HEK293 (cell line): ENCODE data around the gene ADCY7.

ENCODE experiments used
- CTCF ChIA-PET: fragments of 350-600 bp; formaldehyde crosslinking; extraction: SDS; loops from one replicate; lab custom pipeline; 2021; ENCODE audit warnings: antibody characterized with exemption; lab: Yijun Ruan, JAX
- POLR2A ChIA-PET: fragments of 300-600 bp; formaldehyde crosslinking; extraction: SDS; loops from one replicate; lab custom pipeline; 2020; ENCODE audit warnings: antibody characterized with exemption, inconsistent platforms; lab: Yijun Ruan, JAX
- H3K27ac ChIP-seq: fragments of 200-500 bp; sonication (Bioruptor generic); 2 replicates; pipeline ENCODE4 v1.5.1; 2014; ENCODE audit warnings: low read depth, low read length, control low read depth, inconsistent platforms; ENCODE audit errors: extremely low read depth
- H3K36me3 ChIP-seq, 2 experiments: fragments of 200-500 bp in 1 of 2; sonication (Bioruptor generic) in 1 of 2; 1 replicate in 1 of 2; 2 replicates in 1 of 2; pipeline ENCODE4 v1.5.1; 2014 to 2017; ENCODE audit warnings: inconsistent platforms in 2 of 2, low read length in 2 of 2; ENCODE audit not compliant: control insufficient read depth in 2 of 2, insufficient read depth in 1 of 2
- H3K4me1 ChIP-seq: fragments of 200-500 bp; sonication (Bioruptor generic); 2 replicates; pipeline ENCODE4 v1.5.1; 2014; ENCODE audit warnings: mild to moderate bottlenecking, low read length, inconsistent platforms; ENCODE audit not compliant: control insufficient read depth, insufficient read depth
- H3K4me3 ChIP-seq: 2 replicates; pipeline ENCODE4 v1.5.1; 2011; ENCODE audit warnings: low read depth, mild to moderate bottlenecking, control low read depth, low read length, moderate library complexity
- H3K9me3 ChIP-seq: fragments of 200-500 bp; sonication (Bioruptor generic); 2 replicates; pipeline ENCODE4 v1.5.1; 2014; ENCODE audit warnings: low read depth, low read length, inconsistent platforms; ENCODE audit not compliant: control insufficient read depth, insufficient read depth
- HOXA7 ChIP-seq: sonication (generic); formaldehyde crosslinking; IDR thresholded peaks from 2 replicates; pipeline ENCODE4 v1.8.1; 2022; ENCODE audit warnings: missing genetic modification reagents, borderline replicate concordance
- IKZF3 ChIP-seq: fragments of 450-650 bp; IDR thresholded peaks from 2 replicates; pipeline ENCODE4 v1.5.0; 2018; ENCODE audit warnings: missing biosample characterization, mild to moderate bottlenecking, missing genetic modification characterization, moderate library complexity
- KLF10 ChIP-seq: fragments of 450-650 bp; IDR thresholded peaks from 2 replicates; pipeline ENCODE4 v1.5.1; 2018; ENCODE audit warnings: missing biosample characterization, mild to moderate bottlenecking, missing genetic modification characterization
- KLF7 ChIP-seq: fragments of 450-650 bp; formaldehyde crosslinking; IDR thresholded peaks from 2 replicates; pipeline ENCODE4 v1.5.1; 2016; ENCODE audit warnings: missing biosample characterization, missing genetic modification characterization, borderline replicate concordance
- OSR2 ChIP-seq: fragments of 450-650 bp; formaldehyde crosslinking; IDR thresholded peaks from 2 replicates; pipeline ENCODE4 v1.5.1; 2016; ENCODE audit warnings: missing biosample characterization, missing genetic modification characterization
- SALL2 ChIP-seq: fragments of 450-650 bp; formaldehyde crosslinking; IDR thresholded peaks from 2 replicates; pipeline ENCODE4 v1.5.0; 2017; ENCODE audit warnings: missing biosample characterization, mild to moderate bottlenecking, missing genetic modification characterization, borderline replicate concordance
- SCRT1 ChIP-seq: fragments of 450-650 bp; formaldehyde crosslinking; IDR thresholded peaks from 2 replicates; pipeline ENCODE4 v1.5.1; 2016; ENCODE audit warnings: missing biosample characterization, missing genetic modification characterization, borderline replicate concordance
- ZBTB1 ChIP-seq: fragments of 450-650 bp; formaldehyde crosslinking; IDR thresholded peaks from 2 replicates; pipeline ENCODE4 v1.5.1; 2016; ENCODE audit warnings: missing biosample characterization, missing genetic modification characterization
- ZBTB20 ChIP-seq: fragments of 450-650 bp; formaldehyde crosslinking; IDR thresholded peaks from 2 replicates; pipeline ENCODE4 v1.5.1; 2016; ENCODE audit warnings: missing biosample characterization, missing genetic modification characterization
- ZBTB6 ChIP-seq: fragments of 450-650 bp; formaldehyde crosslinking; IDR thresholded peaks from 2 replicates; pipeline ENCODE4 v1.5.1; 2017; ENCODE audit warnings: missing biosample characterization, missing genetic modification characterization
- ZFP37 ChIP-seq: fragments of 450-650 bp; formaldehyde crosslinking; IDR thresholded peaks from 2 replicates; pipeline ENCODE4 v1.5.1; 2016; ENCODE audit warnings: missing biosample characterization, missing genetic modification characterization
- ZNF114 ChIP-seq: fragments of 450-650 bp; formaldehyde crosslinking; IDR thresholded peaks from 2 replicates; pipeline ENCODE4 v1.5.0; 2017; ENCODE audit warnings: missing biosample characterization, missing genetic modification characterization
- ZNF174 ChIP-seq: fragments of 450-650 bp; formaldehyde crosslinking; IDR thresholded peaks from 2 replicates; pipeline ENCODE4 v1.5.0; 2017; ENCODE audit warnings: missing biosample characterization, mild to moderate bottlenecking, missing genetic modification characterization
- ZNF266 ChIP-seq: fragments of 450-650 bp; formaldehyde crosslinking; IDR thresholded peaks from 2 replicates; pipeline ENCODE4 v1.5.1; 2016; ENCODE audit warnings: missing biosample characterization, missing genetic modification characterization, low read depth
- ZNF354C ChIP-seq: fragments of 450-650 bp; formaldehyde crosslinking; IDR thresholded peaks from 2 replicates; pipeline ENCODE4 v1.5.1; 2016; ENCODE audit warnings: missing biosample characterization, missing genetic modification characterization, low read depth, borderline replicate concordance
- ZNF37A ChIP-seq: fragments of 450-650 bp; IDR thresholded peaks from 2 replicates; pipeline ENCODE4 v1.5.1; 2018; ENCODE audit warnings: missing biosample characterization, missing genetic modification characterization
- ZNF398 ChIP-seq: fragments of 450-650 bp; formaldehyde crosslinking; IDR thresholded peaks from 2 replicates; pipeline ENCODE4 v1.5.1; 2017; ENCODE audit warnings: missing biosample characterization, missing genetic modification characterization
- ZNF423 ChIP-seq: fragments of 450-650 bp; formaldehyde crosslinking; IDR thresholded peaks from 2 replicates; pipeline ENCODE4 v1.5.1; 2016; ENCODE audit warnings: missing biosample characterization, missing genetic modification characterization
- ZNF426 ChIP-seq: fragments of 450-650 bp; formaldehyde crosslinking; IDR thresholded peaks from 2 replicates; pipeline ENCODE4 v1.5.1; 2017; ENCODE audit warnings: missing biosample characterization, missing genetic modification characterization, mild to moderate bottlenecking, inconsistent platforms, moderate library complexity
- ZNF510 ChIP-seq: fragments of 450-650 bp; formaldehyde crosslinking; IDR thresholded peaks from 2 replicates; pipeline ENCODE4 v1.5.1; 2018; ENCODE audit warnings: mild to moderate bottlenecking, missing genetic modification characterization, missing biosample characterization; ENCODE audit not compliant: insufficient replicate concordance
- ZNF544 ChIP-seq: fragments of 450-650 bp; formaldehyde crosslinking; IDR thresholded peaks from 2 replicates; pipeline ENCODE4 v1.5.0; 2017; ENCODE audit warnings: missing biosample characterization, missing genetic modification characterization
- ZNF639 ChIP-seq: fragments of 450-650 bp; formaldehyde crosslinking; IDR thresholded peaks from 2 replicates; pipeline ENCODE4 v1.5.1; 2016; ENCODE audit warnings: missing biosample characterization, missing genetic modification characterization
- ZNF654 ChIP-seq: fragments of 450-650 bp; formaldehyde crosslinking; IDR thresholded peaks from 2 replicates; pipeline ENCODE4 v1.5.1; 2016; ENCODE audit warnings: low read depth, missing biosample characterization, missing genetic modification characterization
- ZSCAN23 ChIP-seq: fragments of 450-650 bp; formaldehyde crosslinking; IDR thresholded peaks from 2 replicates; pipeline ENCODE4 v1.5.1; 2016; ENCODE audit warnings: missing biosample characterization, missing genetic modification characterization

The ADCY7 gene

GRCh38 chr16:50311134-50311528 is 44.8 kb downstream of the ADCY7 start (continued):
- TF ChIP-seq ZNF398, result no peak

GRCh38 chr16:50311891-50312501 is 45.6 kb downstream of the ADCY7 start:
- Histone ChIP-seq H3K27ac (no peak overlapping the region), H3K4me1 (no peaks in the 10 kb centered on the region), H3K36me3 (peaks cover 0 to 52% of the 10 kb centered on the region in 2 experiments), H3K9me3 (no peaks in the 10 kb centered on the region), H3K4me3 (no peak overlapping the region)
- TF ChIP-seq ZNF266 (tag by site-specific recombination) (no peak), ZNF423 (no peak), KLF7 (tag by site-specific recombination) (no peak), ZNF426 (tag by site-specific recombination) (no peak), ZNF354C (no peak), ZNF114 (tag by site-specific recombination) (no peak), ZBTB20 (tag by site-specific recombination) (no peak), ZNF544 (tag by site-specific recombination) (no peak), OSR2 (no peak), ZNF174 (tag by site-specific recombination) (no peak), SCRT1 (no peak)
- POLR2A ChIA-PET, result interaction anchor here (0.6 to 0.7 kb wide), 2 partner anchors 40 to 265 kb away, joined by 4 to 8 read pairs; no protein-coding TSS in a partner anchor
- CTCF ChIA-PET, result interaction anchor here (1.8 kb wide), 1 partner anchor 11 kb away, joined by 4 read pairs; no protein-coding TSS in a partner anchor

- H3K4me1 ChIP-seq, result no peaks in the 10 kb centered on the region
- H3K9me3 ChIP-seq, result no peaks in the 10 kb centered on the region
- ChIA-PET POLR2A (no interaction called here), CTCF (interaction anchor here (0.5 to 1.8 kb wide), 6 partner anchors 9 to 493 kb away, joined by 3 to 5 read pairs (median 3); partner anchors contain the start of gene CNEP1R1)
- no peak overlapping the region for H3K4me3 ChIP-seq
- H3K36me3 ChIP-seq, result peaks cover 0 to 70% of the 10 kb centered on the region in 2 experiments
- H3K27ac ChIP-seq, result no peak overlapping the region
- TF ChIP-seq ZBTB6 (tag by site-specific recombination) (no peak), KLF10 (tag by site-specific recombination) (no peak), ZBTB1 (no peak), ZNF639 (no peak), ZNF654 (tag by site-specific recombination) (no peak), ZFP37 (tag by site-specific recombination) (no peak), ZSCAN23 (tag by site-specific recombination) (no peak), ZNF510 (tag by site-specific recombination) (no peak), ZNF37A (tag by site-specific recombination) (no peak), IKZF3 (tag by site-specific recombination) (no peak), ZNF114 (tag by site-specific recombination) (no peak), HOXA7 (CRISPR knock-in tag) (no peak), SALL2 (no peak)
- TF ChIP-seq, all 188 proteins: peak for 0
Measured at GRCh38 chr16:50313596-50314478, 47.5 kb downstream of the ADCY7 start.
